Astrocyte of the spinal cord (primary cell): Measurements from ENCODE around the gene AK4.

Experiments
- DNase-seq: peaks from one replicate; pipeline ENCODE4 v3.0.0; 2011; ENCODE audit warnings: low read depth, low spot score
- H3K4me3 ChIP-seq: 2 replicates; pipeline ENCODE4 v1.5.1; 2011; ENCODE audit warnings: low read depth, mild to moderate bottlenecking, low read length, moderate library complexity
- in situ Hi-C: cut with HindIII; loops from 2 replicates; pipeline ENCODE4 v1.10.0; 2017; ENCODE audit warnings: low sequenced_read_pairs
- TF ChIP-seq, protein P1 (sequence below): IDR thresholded peaks from 2 replicates; pipeline ENCODE4 v1.5.1; 2012; ENCODE audit warnings: low read depth, mild to moderate bottlenecking, low read length, inconsistent platforms

The AK4 gene

DNA sequence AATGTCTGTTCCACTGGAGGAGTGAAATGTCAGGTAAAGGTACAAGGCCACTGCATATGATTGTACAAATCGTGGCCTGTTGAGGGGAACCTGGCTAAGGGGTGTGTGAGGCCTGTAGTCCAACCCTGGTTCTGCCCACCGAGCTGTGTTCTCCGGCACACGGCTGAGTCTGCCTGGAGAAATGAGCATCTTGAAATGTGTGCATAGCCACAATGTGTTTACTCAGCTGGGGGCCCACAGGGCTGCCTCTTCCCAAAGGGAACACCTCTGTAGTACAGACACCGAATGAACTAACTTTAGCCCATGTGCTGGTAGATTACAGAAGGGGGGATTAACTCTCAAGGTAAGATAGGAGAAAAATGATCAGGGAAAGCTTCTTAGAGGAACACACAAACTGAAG is 30.2 kb downstream of the AK4 start:
- TF ChIP-seq, protein P1, sequence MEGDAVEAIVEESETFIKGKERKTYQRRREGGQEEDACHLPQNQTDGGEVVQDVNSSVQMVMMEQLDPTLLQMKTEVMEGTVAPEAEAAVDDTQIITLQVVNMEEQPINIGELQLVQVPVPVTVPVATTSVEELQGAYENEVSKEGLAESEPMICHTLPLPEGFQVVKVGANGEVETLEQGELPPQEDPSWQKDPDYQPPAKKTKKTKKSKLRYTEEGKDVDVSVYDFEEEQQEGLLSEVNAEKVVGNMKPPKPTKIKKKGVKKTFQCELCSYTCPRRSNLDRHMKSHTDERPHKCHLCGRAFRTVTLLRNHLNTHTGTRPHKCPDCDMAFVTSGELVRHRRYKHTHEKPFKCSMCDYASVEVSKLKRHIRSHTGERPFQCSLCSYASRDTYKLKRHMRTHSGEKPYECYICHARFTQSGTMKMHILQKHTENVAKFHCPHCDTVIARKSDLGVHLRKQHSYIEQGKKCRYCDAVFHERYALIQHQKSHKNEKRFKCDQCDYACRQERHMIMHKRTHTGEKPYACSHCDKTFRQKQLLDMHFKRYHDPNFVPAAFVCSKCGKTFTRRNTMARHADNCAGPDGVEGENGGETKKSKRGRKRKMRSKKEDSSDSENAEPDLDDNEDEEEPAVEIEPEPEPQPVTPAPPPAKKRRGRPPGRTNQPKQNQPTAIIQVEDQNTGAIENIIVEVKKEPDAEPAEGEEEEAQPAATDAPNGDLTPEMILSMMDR: no peak
- no peak for DNase-seq
- in situ Hi-C loops: no loop called here
- H3K4me3 ChIP-seq: no peak overlapping the region

GRCh38 chr1:65179148-65179547 is 31.1 kb downstream of the AK4 start:
- in situ Hi-C loops: no loop called here
- TF ChIP-seq, protein P1: no peak

GRCh38 chr1:65180977-65181376 is 33.0 kb downstream of the AK4 start:
- TF ChIP-seq, protein P1: no peak
- DNase-seq: no peak
- no peak overlapping the region for H3K4me3 ChIP-seq
- in situ Hi-C loops: no loop called here

More at GRCh38 chr1:65179148-65179547, 31.1 kb downstream of the AK4 start:
- no peak overlapping the region for H3K4me3 ChIP-seq
- no peak for DNase-seq

GRCh38 chr1:65182658-65183268 is 34.8 kb downstream of the AK4 start:
- TF ChIP-seq, protein P1: no peak
- in situ Hi-C loops: no loop called here
- no peak for DNase-seq
- H3K4me3 ChIP-seq: no peak overlapping the region

DNA sequence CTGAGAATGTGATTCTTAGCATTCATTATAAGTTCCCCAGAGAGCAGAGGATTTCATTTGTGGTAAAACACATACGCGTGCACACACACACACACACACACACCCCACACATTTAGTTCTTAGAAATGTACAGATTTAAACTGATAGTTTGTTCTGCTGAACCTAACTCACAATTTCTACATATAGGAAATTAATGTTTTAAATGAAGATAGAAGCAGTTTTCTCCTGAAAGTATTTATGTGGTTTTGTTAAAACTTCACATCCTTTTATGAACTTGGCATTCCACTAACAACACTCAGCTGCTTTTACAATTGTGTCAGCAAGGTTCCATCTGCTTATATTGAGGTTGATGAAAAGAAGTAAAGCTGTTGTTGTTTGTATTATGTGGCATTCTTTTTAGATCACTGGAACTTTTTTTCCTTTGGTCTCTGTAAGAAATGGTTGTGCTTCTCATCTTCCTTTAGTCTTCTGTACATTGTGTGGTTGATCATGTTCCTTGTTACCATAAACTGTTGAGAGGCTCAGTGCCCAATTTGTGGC is 41.6 kb downstream of the AK4 start:
- no peak overlapping the region for H3K4me3 ChIP-seq
- TF ChIP-seq, protein P1: no peak
- in situ Hi-C loops: no loop called here
- DNase-seq: peak; percentile 49

DNA sequence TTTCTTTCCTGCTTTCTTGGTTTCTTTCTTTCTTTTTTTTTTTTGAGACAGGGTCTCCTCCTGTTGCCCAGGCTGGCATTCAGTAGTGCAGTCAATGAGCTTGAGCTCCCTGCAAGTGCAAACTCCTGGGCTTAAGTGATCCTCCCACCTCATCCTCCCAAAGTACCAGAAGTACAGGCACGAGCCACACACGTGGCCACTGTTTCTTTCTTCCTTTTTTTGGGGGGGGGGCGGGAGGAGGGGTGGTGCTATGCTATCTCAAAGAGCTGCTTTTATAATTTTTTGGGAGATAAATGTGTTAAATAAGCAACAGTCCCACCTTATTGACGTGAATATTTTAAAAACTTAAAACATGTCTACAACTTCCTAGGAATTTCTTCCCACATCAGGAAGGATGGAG is 42.2 kb downstream of the AK4 start:
- in situ Hi-C loops: no loop called here
- no peak overlapping the region for H3K4me3 ChIP-seq
- no peak for DNase-seq
- TF ChIP-seq, protein P1: no peak
